ENCODE data around the gene ANKRD44. TPM values are rescaled to one million over a fixed set of nuclear protein-coding genes. Genes with fewer than 3 reads are reported as not detected.

ANKRD44 gene
- total RNA-seq, 1 donor from 2014 or later = 21.4 TPM

GRCh38 chr2:196941398-196942078 lies 369.0 kb downstream of the ANKRD44 start:
- H3K27ac Mint-ChIP-seq (ENCODE audit: unreplicated experiment) = peak overlapping the region; percentile 22
- no peaks in the 10 kb centered on the region for H3K27me3 Mint-ChIP-seq (ENCODE audit: low read depth)
- H3K4me3 Mint-ChIP-seq (ENCODE audit: unreplicated experiment) = no peak overlapping the region
- no peak for DNase-seq (ENCODE audit: low spot score)
- peaks cover 6% of the 10 kb centered on the region for H3K4me1 Mint-ChIP-seq (ENCODE audit: low read depth)
- H3K36me3 Mint-ChIP-seq (ENCODE audit: low read depth) = no peaks in the 10 kb centered on the region
- H3K9me3 Mint-ChIP-seq (ENCODE audit: low read depth) = no peaks in the 10 kb centered on the region
- TF ChIP-seq, protein P1, sequence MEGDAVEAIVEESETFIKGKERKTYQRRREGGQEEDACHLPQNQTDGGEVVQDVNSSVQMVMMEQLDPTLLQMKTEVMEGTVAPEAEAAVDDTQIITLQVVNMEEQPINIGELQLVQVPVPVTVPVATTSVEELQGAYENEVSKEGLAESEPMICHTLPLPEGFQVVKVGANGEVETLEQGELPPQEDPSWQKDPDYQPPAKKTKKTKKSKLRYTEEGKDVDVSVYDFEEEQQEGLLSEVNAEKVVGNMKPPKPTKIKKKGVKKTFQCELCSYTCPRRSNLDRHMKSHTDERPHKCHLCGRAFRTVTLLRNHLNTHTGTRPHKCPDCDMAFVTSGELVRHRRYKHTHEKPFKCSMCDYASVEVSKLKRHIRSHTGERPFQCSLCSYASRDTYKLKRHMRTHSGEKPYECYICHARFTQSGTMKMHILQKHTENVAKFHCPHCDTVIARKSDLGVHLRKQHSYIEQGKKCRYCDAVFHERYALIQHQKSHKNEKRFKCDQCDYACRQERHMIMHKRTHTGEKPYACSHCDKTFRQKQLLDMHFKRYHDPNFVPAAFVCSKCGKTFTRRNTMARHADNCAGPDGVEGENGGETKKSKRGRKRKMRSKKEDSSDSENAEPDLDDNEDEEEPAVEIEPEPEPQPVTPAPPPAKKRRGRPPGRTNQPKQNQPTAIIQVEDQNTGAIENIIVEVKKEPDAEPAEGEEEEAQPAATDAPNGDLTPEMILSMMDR (IDR thresholded peaks at IDR 0.05) = no peak

GRCh38 chr2:196939371-196939770 lies 371.2 kb downstream of the ANKRD44 start:
- TF ChIP-seq, protein P1 (IDR thresholded peaks at IDR 0.05) = no peak
- H3K4me3 Mint-ChIP-seq (ENCODE audit: unreplicated experiment) = no peak overlapping the region
- no peaks in the 10 kb centered on the region for H3K36me3 Mint-ChIP-seq (ENCODE audit: low read depth)
- H3K9me3 Mint-ChIP-seq (ENCODE audit: low read depth) = no peaks in the 10 kb centered on the region
- peaks cover 6% of the 10 kb centered on the region for H3K4me1 Mint-ChIP-seq (ENCODE audit: low read depth)
- H3K27me3 Mint-ChIP-seq (ENCODE audit: low read depth) = no peaks in the 10 kb centered on the region
- no peak for DNase-seq (ENCODE audit: low spot score)
- H3K27ac Mint-ChIP-seq (ENCODE audit: unreplicated experiment) = no peak overlapping the region

Other genes starting within 250 kb of the ANKRD44 start
- 211 to 249 TPM (median 216 TPM) in 3 replicates for gene SF3B1, start 124.2 kb upstream of the ANKRD44 start, total RNA-seq
- gene COQ10B, start 142.8 kb upstream of the ANKRD44 start, total RNA-seq = 28.5 to 33.9 TPM (median 33.5 TPM) in 3 replicates
- 149 to 195 TPM (median 152 TPM) in 3 replicates for gene HSPD1, start 189.1 kb upstream of the ANKRD44 start, total RNA-seq
- 55.2 to 99.6 TPM (median 55.4 TPM) in 3 replicates for gene HSPE1, start 189.6 kb upstream of the ANKRD44 start, total RNA-seq
- gene MOB4, start 205.3 kb upstream of the ANKRD44 start, total RNA-seq = 30.8 to 32.8 TPM (median 32.3 TPM) in 3 replicates

Measured in chondrocyte (in vitro differentiated cells).